Skeletal muscle cell (primary cell): ENCODE measurements around the gene LARP7.
"Not testable (repeated sequence)": the region's sequence is repeated elsewhere in the genome, so short reads cannot be mapped to it uniquely, and the experiment has no call there.

Source experiments
- DNase-seq: peaks from one replicate; pipeline ENCODE4 v3.0.0-alpha.2; 2010; ENCODE audit warnings: low read depth
- H3K4me3 ChIP-seq: 2 replicates; pipeline ENCODE4 v1.5.1; 2011; ENCODE audit warnings: low read depth, mild to moderate bottlenecking, control low read depth, low read length, moderate library complexity

The LARP7 gene

DNA sequence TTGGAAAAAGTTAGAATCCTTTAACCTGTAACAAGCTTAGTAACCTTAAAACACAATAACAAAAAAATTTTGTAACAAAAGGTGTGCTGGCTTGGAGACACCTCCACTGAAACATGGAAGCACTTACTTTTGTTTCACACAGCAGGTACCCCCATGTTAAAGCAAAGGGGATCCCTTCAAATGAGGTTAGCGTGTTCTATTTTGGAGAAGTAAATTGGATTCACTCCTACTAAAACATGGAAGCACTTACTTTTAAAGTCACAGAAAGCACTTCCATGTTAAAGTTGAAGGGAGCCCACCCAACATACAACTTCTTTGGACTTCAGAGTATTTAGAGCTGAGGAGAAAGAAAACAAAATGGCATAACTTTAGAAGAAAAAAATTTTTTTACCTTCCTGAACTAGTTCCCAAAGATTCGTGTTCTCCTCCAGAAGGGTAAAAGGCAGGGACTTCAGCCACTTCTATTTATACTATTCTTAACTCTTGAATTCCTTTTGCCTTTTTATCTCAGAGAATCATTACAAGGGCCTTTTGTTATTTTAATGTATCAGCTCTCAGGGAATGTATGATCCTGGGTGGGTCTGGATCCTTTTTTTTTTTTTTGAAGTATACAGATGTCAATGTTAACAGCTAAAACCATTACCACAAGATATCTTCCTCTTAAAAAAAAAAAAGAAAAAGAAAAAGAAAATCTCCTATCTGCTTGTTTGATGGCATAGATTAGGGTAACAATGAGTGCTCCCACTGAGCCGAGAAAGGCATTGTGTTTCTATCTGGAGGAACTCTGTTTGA, 11.5 kb downstream of the LARP7 start:
- H3K4me3 ChIP-seq = no peak overlapping the region
- no peak for DNase-seq

DNA sequence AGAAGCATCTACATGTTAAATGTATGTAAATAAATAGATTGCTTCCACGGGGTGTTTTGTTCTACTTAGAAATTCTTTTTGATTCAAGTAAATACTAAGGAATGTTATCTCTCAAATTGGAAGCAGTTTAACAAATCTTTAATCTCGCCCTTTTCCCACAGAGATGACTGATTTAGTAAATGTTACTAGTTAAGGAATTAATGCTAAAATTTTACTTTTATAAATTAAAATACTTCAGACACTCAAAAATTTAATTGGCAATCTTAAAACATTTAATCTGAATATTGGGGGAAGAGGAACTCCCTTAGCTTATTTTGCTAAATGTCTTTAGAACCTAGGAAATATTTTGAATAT, 12.1 kb downstream of the LARP7 start:
- DNase-seq = no peak
- H3K4me3 ChIP-seq = no peak overlapping the region

DNA sequence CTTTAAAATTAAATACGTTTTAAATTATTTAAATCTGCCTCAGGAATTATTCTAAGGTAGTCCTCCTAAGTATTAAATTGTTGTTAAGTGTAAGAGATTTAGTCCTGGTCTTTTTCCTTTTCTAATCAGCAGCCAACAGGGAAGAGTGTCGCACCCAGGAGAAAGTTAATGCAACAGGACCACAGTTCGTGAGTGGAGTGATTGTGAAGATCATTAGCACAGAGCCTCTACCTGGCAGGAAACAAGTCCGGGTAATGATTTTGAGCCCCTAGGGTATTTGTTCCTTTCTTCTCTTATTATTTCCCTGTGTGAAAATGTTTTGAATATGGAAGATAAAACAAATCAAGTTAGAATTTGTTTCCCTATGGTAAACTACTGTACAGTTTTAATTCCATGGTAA, 13.4 kb downstream of the LARP7 start:
- no peak for DNase-seq
- no peak overlapping the region for H3K4me3 ChIP-seq

DNA sequence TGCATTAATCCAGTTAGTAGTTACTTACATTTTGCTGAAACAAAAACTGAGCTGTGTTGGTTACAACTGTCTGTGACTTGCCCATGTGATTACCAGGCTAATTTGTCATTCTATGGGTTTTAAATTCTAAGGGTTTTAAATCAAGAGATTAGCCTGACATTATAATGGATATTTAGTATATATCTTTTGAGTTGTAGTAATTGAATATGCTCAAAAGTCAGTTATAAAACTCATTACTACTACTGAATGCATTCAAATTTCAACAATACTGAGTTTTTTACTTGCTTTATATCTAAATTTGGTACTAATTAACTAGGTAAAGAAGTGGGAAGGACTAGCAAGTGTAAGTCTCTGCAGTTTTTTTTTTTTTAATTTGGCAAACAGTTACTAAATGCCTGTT, 14.7 kb downstream of the LARP7 start:
- no peak for DNase-seq
- no peak overlapping the region for H3K4me3 ChIP-seq

DNA sequence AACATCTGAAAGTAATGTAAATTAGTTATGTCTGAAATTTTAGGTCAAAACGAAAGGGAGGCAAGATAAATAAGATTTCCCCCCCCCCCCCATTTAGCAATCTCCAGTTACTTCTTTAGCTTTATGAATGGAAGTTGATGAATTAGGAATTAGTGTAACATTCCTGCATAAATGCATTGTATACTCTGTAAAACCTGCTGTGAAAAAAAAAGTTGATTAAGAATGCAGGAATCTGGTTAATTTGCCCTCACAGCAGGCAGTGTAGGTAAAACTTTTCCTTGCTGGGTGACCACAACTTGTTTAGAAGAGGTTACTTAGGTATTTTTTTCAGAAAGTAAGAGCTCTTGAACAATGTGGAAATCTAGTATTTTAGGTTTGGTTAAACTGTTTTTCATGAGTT, 15.3 kb downstream of the LARP7 start:
- no peak for DNase-seq
- no peak overlapping the region for H3K4me3 ChIP-seq

DNA sequence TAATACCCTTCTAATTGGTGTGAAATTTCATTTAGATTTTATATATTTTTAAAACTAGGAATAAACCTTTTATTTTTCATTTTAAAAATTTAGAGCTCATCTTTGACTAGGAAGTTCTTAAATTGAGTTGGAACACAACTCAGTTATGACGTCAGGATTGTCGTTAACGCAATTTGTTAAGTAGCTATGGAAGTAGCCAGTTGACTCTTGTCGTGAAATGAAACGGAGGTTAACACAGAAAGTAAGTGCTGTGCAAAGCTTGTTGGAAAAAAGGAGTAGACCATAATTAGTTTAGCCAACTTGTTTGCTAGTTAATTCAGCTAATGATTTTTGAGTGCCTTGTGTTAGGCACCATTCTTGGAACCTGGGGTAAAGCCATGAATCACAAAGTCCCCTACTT, 18.3 kb downstream of the LARP7 start:
- no peak for DNase-seq

DNA sequence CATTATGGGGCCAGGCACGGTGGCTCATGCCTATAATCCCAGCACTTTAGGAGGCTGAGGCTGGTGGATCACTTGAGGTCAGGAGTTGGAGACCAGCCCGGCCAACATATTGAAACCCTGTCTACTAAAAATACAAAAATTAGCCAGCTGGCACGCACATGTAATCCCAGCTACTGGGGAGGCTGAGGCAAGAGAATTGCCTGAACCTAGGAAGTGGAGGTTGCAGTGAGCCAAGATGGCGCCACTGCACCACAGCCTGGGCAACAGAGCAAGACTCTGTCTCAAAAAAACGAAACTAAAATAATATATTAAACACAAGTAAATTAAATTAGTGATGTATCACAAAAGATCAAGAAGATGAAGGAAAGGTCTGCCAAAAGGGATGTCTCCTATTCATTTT, 19.2 kb downstream of the LARP7 start:
- H3K4me3 ChIP-seq, DNase-seq: not testable (repeated sequence)

More for the DNA sequence above, 18.3 kb downstream of the LARP7 start:
- no peak overlapping the region for H3K4me3 ChIP-seq

DNA sequence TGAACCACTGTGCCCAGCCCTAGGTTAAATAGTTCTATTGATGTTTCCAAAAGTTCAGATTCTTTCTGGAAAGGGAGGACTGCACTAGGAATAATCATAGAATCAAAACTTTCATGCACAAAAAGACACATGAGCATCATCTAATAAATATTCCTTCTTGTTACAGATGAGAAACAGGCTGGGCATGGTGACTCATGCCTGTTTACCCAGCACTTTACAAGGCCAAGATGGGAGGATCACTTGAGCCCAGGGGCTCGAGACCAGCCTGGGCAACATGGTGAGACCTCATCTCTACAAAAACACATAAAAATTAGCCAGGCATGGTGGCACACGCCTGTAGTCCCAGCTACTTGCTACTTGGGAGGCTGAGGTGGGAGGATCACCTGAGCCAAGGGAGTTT, 27.7 kb downstream of the LARP7 start:
- H3K4me3 ChIP-seq = no peak overlapping the region
- no peak for DNase-seq

DNA sequence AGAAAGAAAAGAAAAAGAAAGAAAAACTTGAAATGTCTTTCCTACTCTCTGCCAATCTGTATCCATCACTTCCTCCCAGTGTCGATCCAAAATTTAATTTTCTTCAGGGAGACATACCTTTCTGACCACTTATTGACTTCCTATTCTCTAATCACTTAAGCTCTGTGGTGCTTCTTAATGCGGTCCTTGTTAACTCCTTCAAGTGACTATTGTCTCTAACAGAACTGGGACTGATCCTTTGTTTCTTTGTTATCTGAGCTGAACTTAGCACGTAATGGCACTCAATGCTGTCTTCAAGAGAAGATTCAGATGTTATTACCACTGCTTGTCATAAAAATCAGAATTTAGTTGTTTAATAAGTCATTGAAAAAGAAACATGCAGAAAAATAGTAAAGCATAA, 31.2 kb downstream of the LARP7 start:
- no peak for DNase-seq
- H3K4me3 ChIP-seq = no peak overlapping the region

DNA sequence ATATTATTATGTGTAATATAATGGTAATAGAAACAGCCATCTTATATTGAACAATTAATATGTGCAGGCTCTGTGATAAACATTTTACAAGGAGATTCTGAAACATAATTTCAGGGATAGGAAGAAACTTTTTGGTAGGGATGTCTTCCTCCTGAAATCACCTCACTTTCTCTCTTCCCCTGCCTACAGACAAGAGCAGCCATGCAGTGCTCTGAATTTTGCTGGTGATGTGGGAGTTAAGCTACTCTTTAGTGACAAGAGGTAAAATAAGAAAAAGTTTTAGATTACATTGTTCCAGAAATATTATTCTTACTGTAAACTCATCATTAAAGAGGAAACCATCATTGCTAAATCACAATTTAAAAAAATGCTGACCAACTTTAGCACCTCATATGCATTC, 36.1 kb downstream of the LARP7 start:
- H3K4me3 ChIP-seq = no peak overlapping the region
- DNase-seq = no peak

DNA sequence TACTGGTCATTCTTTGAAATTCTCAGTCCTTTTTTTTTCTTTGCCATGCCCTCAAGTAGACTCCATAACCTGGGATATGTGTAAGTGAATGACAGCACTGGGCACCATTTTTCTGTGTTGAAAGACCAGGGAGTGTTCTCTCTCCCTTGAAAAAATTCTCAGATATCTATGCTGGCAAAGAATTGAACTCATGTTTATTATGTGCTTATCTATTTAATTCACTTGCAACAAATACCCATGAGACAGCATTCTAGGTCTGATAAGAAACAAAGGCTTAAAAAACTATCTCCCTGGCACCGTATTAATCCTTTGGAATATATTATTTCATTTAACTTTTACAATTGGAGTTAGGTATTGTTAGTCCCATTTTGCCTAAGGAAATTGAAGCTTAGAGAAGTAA, 36.7 kb downstream of the LARP7 start:
- DNase-seq = no peak
- no peak overlapping the region for H3K4me3 ChIP-seq

DNA sequence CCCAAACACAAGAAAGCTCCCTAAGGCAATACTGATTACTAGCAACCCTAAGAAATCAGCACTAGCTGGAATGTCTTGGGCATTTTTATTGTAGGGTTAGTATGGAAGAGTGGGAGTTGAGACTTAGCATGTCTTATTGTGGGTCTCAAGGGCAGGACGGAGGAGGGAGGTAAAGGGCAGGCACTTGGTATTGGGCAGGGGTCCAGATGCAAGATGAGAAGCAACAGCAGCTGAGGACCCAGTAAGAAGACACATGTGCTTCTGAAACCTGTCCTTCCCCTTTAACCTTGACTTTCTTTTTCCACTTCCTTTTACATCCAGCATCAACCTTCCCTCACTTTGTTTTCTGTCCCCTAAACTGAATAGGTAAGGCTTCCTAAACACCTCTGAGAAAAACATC, 37.4 kb downstream of the LARP7 start:
- H3K4me3 ChIP-seq = no peak overlapping the region
- no peak for DNase-seq

DNA sequence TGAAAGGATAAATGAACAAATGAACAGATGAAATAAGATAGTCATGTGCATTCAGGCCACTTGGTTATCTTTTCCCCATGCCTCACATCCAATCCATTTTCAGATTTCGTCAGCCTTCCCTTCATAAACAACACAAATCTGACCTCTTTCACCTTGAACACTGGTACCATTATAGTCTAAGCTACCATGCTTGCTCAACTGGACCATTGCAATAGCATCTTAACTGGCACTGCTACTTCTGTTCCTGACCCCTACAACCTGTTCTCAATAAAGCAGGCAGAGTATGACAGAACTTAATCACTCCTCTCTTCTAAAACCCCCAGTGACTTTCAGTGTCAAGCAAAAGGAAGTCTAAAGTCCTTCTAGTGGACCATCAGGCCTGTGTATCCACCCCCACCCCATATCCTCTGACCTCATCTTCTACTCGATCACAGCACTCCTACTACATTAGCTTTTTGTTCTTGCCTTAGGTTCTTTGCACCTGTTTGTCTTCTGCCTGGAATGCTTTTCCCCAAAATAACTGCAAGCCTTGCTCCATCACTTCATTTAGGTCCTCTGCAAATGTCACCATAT, 40.7 kb downstream of the LARP7 start:
- DNase-seq = no peak
- no peak overlapping the region for H3K4me3 ChIP-seq

DNA sequence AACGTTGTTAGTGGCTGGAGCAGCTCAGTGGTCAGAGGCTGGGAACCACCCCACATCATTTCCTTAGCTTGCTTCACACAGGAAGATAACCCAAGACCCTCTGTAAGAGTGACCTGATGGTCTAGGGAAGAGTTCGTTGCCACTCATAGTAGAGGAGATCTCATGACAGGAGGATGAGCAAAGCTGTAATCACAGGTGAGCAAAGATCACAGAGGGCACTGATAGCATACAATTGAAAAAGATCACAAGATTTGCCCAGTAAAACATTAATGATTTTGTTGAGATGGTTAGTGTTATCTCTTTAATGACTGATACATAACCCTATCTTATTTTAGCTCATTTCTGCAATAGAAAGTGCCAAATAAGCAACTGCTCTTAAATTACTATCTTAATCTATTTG, 44.1 kb downstream of the LARP7 start:
- H3K4me3 ChIP-seq = no peak overlapping the region
- DNase-seq = no peak

DNA sequence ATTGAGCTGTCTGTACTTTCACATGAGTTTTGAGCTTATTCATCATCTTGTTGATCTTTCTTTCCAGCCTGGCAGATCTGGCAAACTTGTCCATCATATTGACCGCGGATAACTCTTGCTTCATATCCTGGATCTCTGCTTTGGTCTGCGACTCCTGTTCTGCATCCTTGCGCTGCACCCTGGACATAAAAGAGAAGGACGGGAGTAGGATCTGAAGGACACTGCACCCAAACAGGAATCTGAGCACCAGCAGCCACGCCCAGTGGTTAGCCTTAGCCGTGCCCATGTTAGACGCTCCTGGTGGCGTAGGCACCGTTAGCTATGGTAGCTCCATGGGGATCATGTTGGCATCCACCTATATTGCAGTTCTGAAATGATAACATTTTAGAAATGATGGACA, 56.6 kb downstream of the LARP7 start:
- DNase-seq = no peak
- no peak overlapping the region for H3K4me3 ChIP-seq

DNA sequence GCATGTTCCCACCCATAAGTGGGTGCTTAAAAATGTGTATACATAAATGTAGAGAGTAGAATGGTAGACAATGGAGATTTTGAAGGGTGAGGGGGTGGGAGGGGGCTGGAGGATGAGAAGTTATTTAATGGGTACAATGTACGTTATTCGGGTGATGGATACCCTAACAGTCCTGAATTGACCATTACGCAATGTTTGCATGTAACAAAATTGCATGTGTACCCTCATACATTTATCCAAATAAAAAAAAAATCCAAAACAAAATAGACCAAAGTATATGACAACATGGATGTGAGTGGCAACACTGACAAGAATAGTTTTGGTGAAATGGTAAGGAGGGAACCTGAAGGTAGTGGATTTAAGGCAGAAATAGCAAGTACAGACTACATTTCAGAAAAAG, 63.7 kb downstream of the LARP7 start:
- no peak overlapping the region for H3K4me3 ChIP-seq
- no peak for DNase-seq

DNA sequence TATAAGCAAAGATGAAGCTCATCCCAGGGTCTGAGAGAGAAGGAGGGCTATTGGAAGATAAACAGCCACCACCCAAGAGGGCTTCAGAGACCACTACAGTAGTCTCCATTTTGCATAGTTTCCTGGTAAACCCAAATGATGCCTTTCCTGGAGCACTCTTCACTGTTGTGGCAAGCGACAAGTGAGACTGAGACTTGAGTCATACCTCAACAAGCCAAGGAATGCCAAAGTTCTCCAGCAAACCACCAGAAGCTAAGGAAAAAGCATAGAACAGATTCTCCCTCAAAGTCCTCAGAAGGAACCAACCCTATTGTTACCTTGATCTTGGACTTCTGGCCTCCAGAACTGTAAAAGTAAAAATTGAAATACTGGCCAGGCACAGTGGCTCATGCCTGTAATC, 65.9 kb downstream of the LARP7 start:
- DNase-seq = no peak
- H3K4me3 ChIP-seq = no peak overlapping the region

DNA sequence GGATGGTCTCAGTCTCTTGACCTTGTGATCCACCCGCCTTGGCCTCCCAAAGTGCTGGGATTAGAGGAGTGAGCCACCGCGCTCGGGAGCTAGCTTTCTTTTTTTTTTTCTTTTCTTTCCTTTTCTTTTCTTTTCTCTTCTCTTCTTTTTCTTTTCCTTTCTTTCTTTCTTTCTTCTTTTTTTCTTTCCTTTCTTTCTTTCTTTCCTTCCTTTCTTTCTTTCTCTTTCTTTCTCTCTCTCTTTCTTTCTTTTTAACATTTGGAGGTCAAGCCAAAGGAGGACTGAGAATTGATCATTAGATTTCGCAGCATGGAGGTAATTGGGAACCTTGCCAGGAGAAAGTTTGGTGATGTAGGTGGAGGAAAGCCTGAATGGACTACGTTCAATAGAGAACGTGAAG, 67.4 kb downstream of the LARP7 start:
- no peak for DNase-seq
- H3K4me3 ChIP-seq = no peak overlapping the region

DNA sequence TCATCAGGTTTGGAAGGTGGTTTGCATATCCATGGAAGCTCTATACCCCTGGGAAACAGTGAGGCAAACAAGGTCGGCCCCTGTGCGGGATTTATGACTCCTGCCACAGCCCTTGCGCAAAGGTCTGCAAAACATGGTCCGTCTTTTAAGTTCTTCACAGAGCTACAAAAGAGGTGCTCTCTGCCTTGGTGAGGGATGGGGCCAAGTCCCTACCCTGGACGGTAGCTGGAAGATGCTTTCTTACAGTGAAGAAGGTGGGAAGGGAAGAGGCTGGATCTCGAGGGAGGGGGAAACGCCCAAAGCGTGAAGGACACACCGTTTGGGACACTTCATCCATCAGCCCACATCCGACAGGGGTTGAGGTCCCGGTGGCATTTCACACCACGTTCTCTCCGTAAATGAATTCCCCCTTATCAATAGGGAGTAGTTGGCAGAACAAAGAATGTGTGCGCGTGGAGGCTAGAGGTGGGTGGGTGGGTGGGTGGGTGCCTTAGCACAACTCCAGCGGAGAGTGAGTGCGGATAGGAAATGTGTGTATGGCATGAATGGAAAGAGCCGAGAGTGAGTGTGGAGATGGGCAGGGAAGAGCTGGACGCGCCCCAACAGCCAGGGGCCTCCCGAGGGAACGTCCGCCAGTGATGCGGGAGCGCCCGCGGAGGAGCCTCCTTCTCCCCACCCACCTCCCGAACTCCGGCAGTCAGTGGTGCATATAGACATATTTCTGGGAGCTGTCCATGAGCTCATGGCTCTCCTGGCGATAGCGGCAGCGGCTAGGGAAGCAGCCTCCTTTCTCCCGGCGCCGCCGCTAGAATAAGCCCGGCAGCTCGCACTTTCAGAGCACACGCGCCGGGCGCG, 68.3 kb downstream of the LARP7 start:
- peak overlapping the region; percentile 28 for H3K4me3 ChIP-seq
- DNase-seq = peak; percentile 30

DNA sequence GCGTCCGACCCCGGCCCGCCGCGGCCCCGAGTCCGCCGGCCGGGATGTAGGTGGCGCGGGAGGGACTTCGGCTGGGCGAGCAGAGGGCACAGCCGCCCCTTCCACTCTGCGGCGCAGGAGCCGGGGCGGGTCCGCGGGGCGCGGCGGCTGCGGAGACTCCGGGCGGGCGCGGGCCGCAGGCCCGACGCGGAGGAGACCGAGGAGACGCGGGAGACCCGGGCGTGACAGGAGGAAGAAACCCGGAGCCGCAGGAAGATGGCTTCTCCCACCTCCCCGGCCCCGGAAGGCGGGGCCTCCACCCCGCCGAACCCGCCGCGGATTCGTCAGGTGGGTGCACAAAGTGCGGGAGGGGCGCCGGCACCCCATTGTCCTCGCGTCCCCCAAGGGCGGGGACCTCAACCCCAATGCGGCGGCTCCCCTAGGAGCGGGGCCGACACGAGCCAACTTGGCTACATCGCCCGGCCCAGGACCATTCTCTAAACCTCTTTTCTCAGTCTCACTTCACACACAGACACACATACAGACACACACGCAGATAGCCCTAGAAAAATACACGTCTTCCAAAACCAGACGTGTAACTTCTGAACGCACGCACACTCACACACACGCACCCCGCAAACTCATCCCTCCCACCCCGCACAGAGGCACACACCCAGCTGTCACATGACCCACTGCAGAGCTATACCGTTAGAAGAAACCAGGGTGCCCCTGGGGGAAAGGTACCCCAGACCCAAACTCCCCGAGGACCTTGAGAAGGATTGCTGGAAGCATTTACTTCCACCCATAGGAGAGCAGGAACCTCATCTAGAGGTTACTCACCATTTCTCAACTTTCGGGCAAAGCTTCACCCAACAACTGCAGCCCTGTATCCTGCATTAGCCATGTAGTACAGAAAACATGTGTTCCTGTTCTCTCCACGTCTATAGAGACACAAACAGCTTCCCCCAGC, 69.2 kb downstream of the LARP7 start:
- peak overlapping the region; percentile 50 for H3K4me3 ChIP-seq
- not testable (repeated sequence) for DNase-seq
